Neural cell (in vitro differentiated cells): ENCODE data around the gene RNF223. TPM values are rescaled to one million over a fixed set of nuclear protein-coding genes. Genes with fewer than 3 reads are reported as not detected.
"Not testable (repeated sequence)": the region's sequence is repeated elsewhere in the genome, so short reads cannot be mapped to it uniquely, and the experiment has no call there.

ENCODE experiments used
- H2AFZ ChIP-seq: fragments of 200-600, 300-800 bp; sonication (generic), shearing (Covaris generic); 2 replicates; pipeline ENCODE4 v1.6.0; 2014; ENCODE audit warnings: low read depth, mild to moderate bottlenecking, antibody characterized with exemption, low read length, moderate library complexity
- H3F3A ChIP-seq: fragments of 200-600 bp; shearing (Covaris generic); 2 replicates; pipeline ENCODE4 v1.6.1; 2016; ENCODE audit warnings: mild to moderate bottlenecking, moderate library complexity, mixed read lengths, antibody characterized with exemption, low read length; ENCODE audit not compliant: insufficient read depth, poor library complexity, severe bottlenecking
- H3K27ac ChIP-seq: fragments of 200-600, 300-800 bp; sonication (generic), shearing (Covaris generic); 2 replicates; pipeline ENCODE4 v1.5.1; 2014; ENCODE audit warnings: mild to moderate bottlenecking, low read length, moderate library complexity
- H3K27me3 ChIP-seq: fragments of 300-800, 200-600 bp; sonication (generic), shearing (Covaris generic); 2 replicates; pipeline ENCODE4 v1.6.0; 2014; ENCODE audit warnings: mild to moderate bottlenecking, low read depth, low read length, moderate library complexity; ENCODE audit not compliant: insufficient read depth
- H3K36me3 ChIP-seq: fragments of 300-800, 200-600 bp; sonication (generic), shearing (Covaris generic); 2 replicates; pipeline ENCODE4 v1.5.1; 2014; ENCODE audit warnings: mild to moderate bottlenecking, antibody characterized with exemption, low read length, moderate library complexity; ENCODE audit not compliant: insufficient read depth
- H3K4me2 ChIP-seq: fragments of 300-800, 200-600 bp; sonication (generic), shearing (Covaris generic); 2 replicates; pipeline ENCODE4 v1.6.0; 2014; ENCODE audit warnings: mild to moderate bottlenecking, low read length
- H3K4me3 ChIP-seq: fragments of 300-800, 200-600 bp; sonication (generic), shearing (Covaris generic); 2 replicates; pipeline ENCODE4 v1.5.1; 2014; ENCODE audit warnings: mild to moderate bottlenecking, low read length, moderate library complexity
- H3K79me2 ChIP-seq: fragments of 200-600 bp; shearing (Covaris generic); replicated peaks from 2 replicates; pipeline ENCODE4 v1.6.0; 2014; ENCODE audit warnings: mild to moderate bottlenecking, low read length, moderate library complexity; ENCODE audit not compliant: insufficient read depth
- H3K9ac ChIP-seq: fragments of 300-800, 200-600 bp; sonication (generic), shearing (Covaris generic); 2 replicates; pipeline ENCODE4 v1.6.1; 2016; ENCODE audit warnings: mild to moderate bottlenecking, low read length, mixed read lengths
- H3K9me2 ChIP-seq: fragments of 200-600 bp; shearing (Covaris generic); 2 replicates; pipeline ENCODE4 v1.6.1; 2016; ENCODE audit warnings: mild to moderate bottlenecking, low read length, mixed read lengths; ENCODE audit not compliant: insufficient read depth
- H3K9me3 ChIP-seq: fragments of 200-600, 300-800 bp; sonication (generic), shearing (Covaris generic); 2 replicates; pipeline ENCODE4 v1.6.1; 2016; ENCODE audit warnings: mild to moderate bottlenecking, mixed run types, low read length, moderate library complexity, mixed read lengths
- H4K20me1 ChIP-seq: fragments of 200-600 bp; shearing (Covaris generic); 2 replicates; pipeline ENCODE4 v1.6.1; 2016; ENCODE audit warnings: mild to moderate bottlenecking, mixed run types; ENCODE audit not compliant: insufficient read depth
- EP300 ChIP-seq: fragments of 450-650 bp; conservative IDR thresholded peaks from 2 replicates; pipeline ENCODE4 v1.6.1; 2014; ENCODE audit warnings: antibody characterized with exemption, mild to moderate bottlenecking, moderate library complexity; ENCODE audit not compliant: poor library complexity, severe bottlenecking
- EZH2 ChIP-seq: fragments of 200-600, 300-800 bp; shearing (Covaris generic), sonication (generic); IDR thresholded peaks from 2 replicates; pipeline ENCODE4 v1.6.1; 2014; ENCODE audit warnings: antibody characterized with exemption, low read length, borderline replicate concordance, mild to moderate bottlenecking; ENCODE audit not compliant: insufficient read depth, poor library complexity, severe bottlenecking
- MXI1 ChIP-seq: fragments of 450-650 bp; conservative IDR thresholded peaks from 2 replicates; pipeline ENCODE4 v1.6.1; 2014; ENCODE audit warnings: antibody characterized with exemption, mild to moderate bottlenecking; ENCODE audit not compliant: poor library complexity, severe bottlenecking
- POLR2AphosphoS5 ChIP-seq: IDR thresholded peaks from 2 replicates; pipeline ENCODE4 v1.6.1; 2012
- RAD21 ChIP-seq: fragments of 450-650 bp; conservative IDR thresholded peaks from 2 replicates; pipeline ENCODE4 v1.6.1; 2014; ENCODE audit warnings: antibody characterized with exemption, mild to moderate bottlenecking, moderate library complexity
- SMC3 ChIP-seq: fragments of 450-650 bp; conservative IDR thresholded peaks from 2 replicates; pipeline ENCODE4 v1.6.1; 2014; ENCODE audit warnings: antibody characterized with exemption, mild to moderate bottlenecking, moderate library complexity; ENCODE audit not compliant: poor library complexity
- TAF1 ChIP-seq: IDR thresholded peaks from 2 replicates; pipeline ENCODE4 v1.6.1; 2012; ENCODE audit warnings: low read depth
- polyA plus RNA-seq: library from polyadenylated mRNA; depleted of rRNA; stranded (reverse); fragments of >200 nt; gene quantifications from 2 replicates; pipeline ENCODE4 v1.2.3, GENCODE V29; 2014
- TF ChIP-seq, protein P1 (sequence below): IDR thresholded peaks from 2 replicates; pipeline ENCODE4 v1.6.1; 2012; ENCODE audit warnings: borderline replicate concordance
- TF ChIP-seq, protein P2 (sequence below): fragments of 450-650 bp; IDR thresholded peaks from 2 replicates; pipeline ENCODE4 v1.5.1; 2014; ENCODE audit warnings: antibody characterized with exemption, mild to moderate bottlenecking, moderate library complexity; ENCODE audit not compliant: poor library complexity, severe bottlenecking

The RNF223 gene
- polyA plus RNA-seq, 1 donor from 2014 or later: not detected

DNA sequence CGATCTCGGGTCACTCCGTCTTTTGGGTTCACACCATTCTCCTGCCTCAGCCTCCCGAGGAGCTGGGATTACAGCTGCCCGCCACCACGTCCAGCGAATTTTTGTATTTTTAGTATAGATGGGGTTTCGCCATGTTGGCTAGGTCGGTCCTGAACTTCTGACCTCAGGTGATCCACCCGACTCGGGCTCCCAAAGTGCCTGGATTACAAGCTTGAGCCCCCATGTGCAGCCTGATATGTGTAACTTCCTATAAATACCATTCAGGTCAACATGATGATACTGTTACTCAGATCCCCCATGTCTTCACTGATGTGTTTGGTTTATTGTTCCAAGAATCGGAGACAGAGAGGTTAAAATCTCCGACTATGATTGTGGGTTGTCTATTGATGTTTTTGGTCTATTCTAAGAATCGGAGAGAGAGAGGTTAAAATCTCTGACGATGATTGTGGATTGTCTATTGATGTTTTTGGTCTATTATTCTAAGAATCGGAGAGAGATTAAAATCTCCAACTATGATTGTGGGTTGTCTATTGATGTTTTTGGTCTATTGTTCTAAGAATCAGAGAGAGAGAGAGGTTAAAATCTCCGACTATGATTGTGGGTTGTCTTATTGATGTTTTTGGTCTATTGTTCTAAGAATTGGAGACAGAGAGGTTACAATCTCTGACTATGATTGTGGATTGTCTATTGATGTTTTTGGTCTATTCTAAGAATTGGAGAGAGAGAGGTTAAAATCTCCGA, 24.7 kb upstream of the RNF223 start:
- Histone ChIP-seq H3K36me3 (no peaks in the 10 kb centered on the region), H3K27ac (no peak overlapping the region), H3K9ac (no peak overlapping the region), H3F3A (no peaks in the 10 kb centered on the region), H3K4me2 (no peak overlapping the region), H3K27me3 (no peaks in the 10 kb centered on the region), H3K4me3 (no peak overlapping the region), H3K9me2 (no peaks in the 10 kb centered on the region), H2AFZ (no peak overlapping the region), H4K20me1 (no peaks in the 10 kb centered on the region), H3K79me2 (no peaks in the 10 kb centered on the region), H3K9me3 (no peaks in the 10 kb centered on the region)
- TF ChIP-seq RAD21 (no peak), POLR2AphosphoS5 (no peak), SMC3 (no peak), TAF1 (no peak), EZH2 (no peak)
- TF ChIP-seq, protein P1, sequence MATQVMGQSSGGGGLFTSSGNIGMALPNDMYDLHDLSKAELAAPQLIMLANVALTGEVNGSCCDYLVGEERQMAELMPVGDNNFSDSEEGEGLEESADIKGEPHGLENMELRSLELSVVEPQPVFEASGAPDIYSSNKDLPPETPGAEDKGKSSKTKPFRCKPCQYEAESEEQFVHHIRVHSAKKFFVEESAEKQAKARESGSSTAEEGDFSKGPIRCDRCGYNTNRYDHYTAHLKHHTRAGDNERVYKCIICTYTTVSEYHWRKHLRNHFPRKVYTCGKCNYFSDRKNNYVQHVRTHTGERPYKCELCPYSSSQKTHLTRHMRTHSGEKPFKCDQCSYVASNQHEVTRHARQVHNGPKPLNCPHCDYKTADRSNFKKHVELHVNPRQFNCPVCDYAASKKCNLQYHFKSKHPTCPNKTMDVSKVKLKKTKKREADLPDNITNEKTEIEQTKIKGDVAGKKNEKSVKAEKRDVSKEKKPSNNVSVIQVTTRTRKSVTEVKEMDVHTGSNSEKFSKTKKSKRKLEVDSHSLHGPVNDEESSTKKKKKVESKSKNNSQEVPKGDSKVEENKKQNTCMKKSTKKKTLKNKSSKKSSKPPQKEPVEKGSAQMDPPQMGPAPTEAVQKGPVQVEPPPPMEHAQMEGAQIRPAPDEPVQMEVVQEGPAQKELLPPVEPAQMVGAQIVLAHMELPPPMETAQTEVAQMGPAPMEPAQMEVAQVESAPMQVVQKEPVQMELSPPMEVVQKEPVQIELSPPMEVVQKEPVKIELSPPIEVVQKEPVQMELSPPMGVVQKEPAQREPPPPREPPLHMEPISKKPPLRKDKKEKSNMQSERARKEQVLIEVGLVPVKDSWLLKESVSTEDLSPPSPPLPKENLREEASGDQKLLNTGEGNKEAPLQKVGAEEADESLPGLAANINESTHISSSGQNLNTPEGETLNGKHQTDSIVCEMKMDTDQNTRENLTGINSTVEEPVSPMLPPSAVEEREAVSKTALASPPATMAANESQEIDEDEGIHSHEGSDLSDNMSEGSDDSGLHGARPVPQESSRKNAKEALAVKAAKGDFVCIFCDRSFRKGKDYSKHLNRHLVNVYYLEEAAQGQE: no peak
- TF ChIP-seq, protein P2, sequence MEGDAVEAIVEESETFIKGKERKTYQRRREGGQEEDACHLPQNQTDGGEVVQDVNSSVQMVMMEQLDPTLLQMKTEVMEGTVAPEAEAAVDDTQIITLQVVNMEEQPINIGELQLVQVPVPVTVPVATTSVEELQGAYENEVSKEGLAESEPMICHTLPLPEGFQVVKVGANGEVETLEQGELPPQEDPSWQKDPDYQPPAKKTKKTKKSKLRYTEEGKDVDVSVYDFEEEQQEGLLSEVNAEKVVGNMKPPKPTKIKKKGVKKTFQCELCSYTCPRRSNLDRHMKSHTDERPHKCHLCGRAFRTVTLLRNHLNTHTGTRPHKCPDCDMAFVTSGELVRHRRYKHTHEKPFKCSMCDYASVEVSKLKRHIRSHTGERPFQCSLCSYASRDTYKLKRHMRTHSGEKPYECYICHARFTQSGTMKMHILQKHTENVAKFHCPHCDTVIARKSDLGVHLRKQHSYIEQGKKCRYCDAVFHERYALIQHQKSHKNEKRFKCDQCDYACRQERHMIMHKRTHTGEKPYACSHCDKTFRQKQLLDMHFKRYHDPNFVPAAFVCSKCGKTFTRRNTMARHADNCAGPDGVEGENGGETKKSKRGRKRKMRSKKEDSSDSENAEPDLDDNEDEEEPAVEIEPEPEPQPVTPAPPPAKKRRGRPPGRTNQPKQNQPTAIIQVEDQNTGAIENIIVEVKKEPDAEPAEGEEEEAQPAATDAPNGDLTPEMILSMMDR: no peak

DNA sequence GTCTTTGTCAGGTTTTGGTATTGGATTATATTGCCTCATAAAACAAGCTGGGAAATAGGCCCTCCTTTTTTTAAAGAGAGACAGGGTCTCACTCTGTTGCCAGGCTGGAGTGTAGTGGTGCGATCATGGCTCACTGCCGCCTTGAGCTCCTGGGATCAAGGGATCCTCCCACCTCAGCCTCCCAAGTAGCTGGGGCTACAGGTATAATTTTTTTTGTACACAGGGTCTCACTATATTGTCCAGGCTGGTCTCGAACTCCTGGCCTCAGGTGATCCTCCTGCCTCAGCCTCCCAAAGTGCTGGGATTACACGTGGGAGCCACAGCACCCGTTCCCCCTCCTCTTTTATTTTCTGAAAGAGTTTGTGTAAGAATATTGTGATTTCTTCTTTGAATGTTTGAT, 22.0 kb upstream of the RNF223 start:
- not testable (repeated sequence) for H4K20me1 ChIP-seq, H3K27me3 ChIP-seq, H3K9me2 ChIP-seq, H3K79me2 ChIP-seq, H3K9ac ChIP-seq, H3K4me2 ChIP-seq, H3K4me3 ChIP-seq, H3K36me3 ChIP-seq, H3K27ac ChIP-seq, H3F3A ChIP-seq, H2AFZ ChIP-seq, H3K9me3 ChIP-seq

DNA sequence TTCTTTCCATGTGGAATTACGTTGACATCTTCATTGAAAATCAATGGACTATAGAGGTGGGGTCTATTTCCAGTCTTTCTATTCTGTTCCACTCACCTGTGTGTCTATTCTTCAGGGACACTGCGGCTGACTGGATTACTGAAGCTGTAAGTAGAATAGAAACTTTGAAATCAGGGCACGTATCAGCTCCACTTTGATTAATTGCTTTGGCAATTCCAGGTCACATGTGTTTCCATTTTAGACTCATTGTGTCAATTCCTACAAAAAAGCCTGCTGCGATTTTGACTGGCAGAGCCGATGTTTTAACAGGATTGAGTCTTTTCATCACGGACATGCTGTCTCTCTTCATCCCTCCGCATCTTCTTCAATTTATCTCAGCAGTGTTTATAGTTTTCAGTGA, 20.9 kb upstream of the RNF223 start:
- H3K4me3 ChIP-seq: no peak overlapping the region
- H3K27ac ChIP-seq: no peak overlapping the region
- no peaks in the 10 kb centered on the region for H3K9me3 ChIP-seq
- no peaks in the 10 kb centered on the region for H3K79me2 ChIP-seq
- H3K4me2 ChIP-seq: no peak overlapping the region
- no peak overlapping the region for H2AFZ ChIP-seq
- H3K9me2 ChIP-seq: no peaks in the 10 kb centered on the region
- no peaks in the 10 kb centered on the region for H3F3A ChIP-seq
- H3K9ac ChIP-seq: no peak overlapping the region
- no peaks in the 10 kb centered on the region for H3K36me3 ChIP-seq
- H3K27me3 ChIP-seq: no peaks in the 10 kb centered on the region
- H4K20me1 ChIP-seq: no peaks in the 10 kb centered on the region
- no peak for TF ChIP-seq EZH2
- TF ChIP-seq TAF1: no peak
- no peak for TF ChIP-seq SMC3
- TF ChIP-seq, protein P2: no peak
- TF ChIP-seq MXI1: no peak
- TF ChIP-seq EP300: no peak
- TF ChIP-seq, protein P1: no peak
- TF ChIP-seq POLR2AphosphoS5: no peak
- TF ChIP-seq RAD21: no peak
